ENCODE results near the gene ZNF609. TPM values are rescaled to one million over a fixed set of nuclear protein-coding genes. Genes with fewer than 3 reads are reported as not detected.
"Not testable (repeated sequence)": the region's sequence is repeated elsewhere in the genome, so short reads cannot be mapped to it uniquely, and the experiment has no call there.

ZNF609 gene
- polyA plus RNA-seq, 1 donor from 2014 or later, result 11.8 TPM

DNA sequence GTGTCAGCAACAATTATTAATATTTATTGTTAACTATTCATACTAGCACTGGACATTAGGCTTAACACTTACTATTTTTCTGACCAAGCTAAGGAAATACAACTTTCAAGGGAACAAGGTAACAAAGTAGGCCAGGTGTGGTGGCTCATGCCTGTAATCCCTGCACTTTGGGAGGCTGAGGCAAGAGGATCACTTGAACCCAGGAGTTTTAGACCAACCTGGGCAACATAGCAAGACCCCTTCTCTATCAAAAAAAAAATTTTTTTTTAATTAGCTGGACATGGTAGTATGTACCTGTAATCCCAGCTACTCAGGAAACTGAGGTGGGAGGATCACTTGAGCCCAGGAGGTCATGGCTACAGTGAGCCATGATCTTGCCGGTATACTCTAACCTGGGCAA is 183.3 kb downstream of the ZNF609 start:
- Histone ChIP-seq H3F3A (ENCODE audit: insufficient read depth, low read length, poor library complexity, severe bottlenecking) (no peaks in the 10 kb centered on the region), H3K9me2 (ENCODE audit: insufficient read depth, low read length) (no peaks in the 10 kb centered on the region), H3K4me2 (ENCODE audit: low read length) (no peak overlapping the region), H3K36me3 (ENCODE audit: insufficient read depth, low read length) (peaks cover 10% of the 10 kb centered on the region), H3K79me2 (replicated peaks; ENCODE audit: insufficient read depth, low read length) (peaks cover 58% of the 10 kb centered on the region), H3K27ac (ENCODE audit: low read length) (no peak overlapping the region), H3K9me3 (ENCODE audit: low read length) (no peaks in the 10 kb centered on the region), H3K4me3 (ENCODE audit: low read length) (no peak overlapping the region), H3K9ac (ENCODE audit: low read length) (no peak overlapping the region), H3K27me3 (ENCODE audit: insufficient read depth, low read depth, low read length) (no peaks in the 10 kb centered on the region), H2AFZ (ENCODE audit: low read depth, low read length) (no peak overlapping the region), H4K20me1 (ENCODE audit: insufficient read depth) (no peaks in the 10 kb centered on the region)
- TF ChIP-seq, protein P1, sequence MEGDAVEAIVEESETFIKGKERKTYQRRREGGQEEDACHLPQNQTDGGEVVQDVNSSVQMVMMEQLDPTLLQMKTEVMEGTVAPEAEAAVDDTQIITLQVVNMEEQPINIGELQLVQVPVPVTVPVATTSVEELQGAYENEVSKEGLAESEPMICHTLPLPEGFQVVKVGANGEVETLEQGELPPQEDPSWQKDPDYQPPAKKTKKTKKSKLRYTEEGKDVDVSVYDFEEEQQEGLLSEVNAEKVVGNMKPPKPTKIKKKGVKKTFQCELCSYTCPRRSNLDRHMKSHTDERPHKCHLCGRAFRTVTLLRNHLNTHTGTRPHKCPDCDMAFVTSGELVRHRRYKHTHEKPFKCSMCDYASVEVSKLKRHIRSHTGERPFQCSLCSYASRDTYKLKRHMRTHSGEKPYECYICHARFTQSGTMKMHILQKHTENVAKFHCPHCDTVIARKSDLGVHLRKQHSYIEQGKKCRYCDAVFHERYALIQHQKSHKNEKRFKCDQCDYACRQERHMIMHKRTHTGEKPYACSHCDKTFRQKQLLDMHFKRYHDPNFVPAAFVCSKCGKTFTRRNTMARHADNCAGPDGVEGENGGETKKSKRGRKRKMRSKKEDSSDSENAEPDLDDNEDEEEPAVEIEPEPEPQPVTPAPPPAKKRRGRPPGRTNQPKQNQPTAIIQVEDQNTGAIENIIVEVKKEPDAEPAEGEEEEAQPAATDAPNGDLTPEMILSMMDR (IDR thresholded peaks at IDR 0.05; ENCODE audit: poor library complexity, severe bottlenecking), result no peak
- TF ChIP-seq SMC3 (conservative IDR thresholded peaks at IDR 0.05; ENCODE audit: poor library complexity), result no peak
- TF ChIP-seq POLR2AphosphoS5 (IDR thresholded peaks at IDR 0.05), result no peak
- no peak for TF ChIP-seq MXI1 (conservative IDR thresholded peaks at IDR 0.05; ENCODE audit: poor library complexity, severe bottlenecking)
- TF ChIP-seq EP300 (conservative IDR thresholded peaks at IDR 0.05; ENCODE audit: poor library complexity, severe bottlenecking), result no peak
- TF ChIP-seq RAD21 (conservative IDR thresholded peaks at IDR 0.05), result no peak
- TF ChIP-seq, protein P2, sequence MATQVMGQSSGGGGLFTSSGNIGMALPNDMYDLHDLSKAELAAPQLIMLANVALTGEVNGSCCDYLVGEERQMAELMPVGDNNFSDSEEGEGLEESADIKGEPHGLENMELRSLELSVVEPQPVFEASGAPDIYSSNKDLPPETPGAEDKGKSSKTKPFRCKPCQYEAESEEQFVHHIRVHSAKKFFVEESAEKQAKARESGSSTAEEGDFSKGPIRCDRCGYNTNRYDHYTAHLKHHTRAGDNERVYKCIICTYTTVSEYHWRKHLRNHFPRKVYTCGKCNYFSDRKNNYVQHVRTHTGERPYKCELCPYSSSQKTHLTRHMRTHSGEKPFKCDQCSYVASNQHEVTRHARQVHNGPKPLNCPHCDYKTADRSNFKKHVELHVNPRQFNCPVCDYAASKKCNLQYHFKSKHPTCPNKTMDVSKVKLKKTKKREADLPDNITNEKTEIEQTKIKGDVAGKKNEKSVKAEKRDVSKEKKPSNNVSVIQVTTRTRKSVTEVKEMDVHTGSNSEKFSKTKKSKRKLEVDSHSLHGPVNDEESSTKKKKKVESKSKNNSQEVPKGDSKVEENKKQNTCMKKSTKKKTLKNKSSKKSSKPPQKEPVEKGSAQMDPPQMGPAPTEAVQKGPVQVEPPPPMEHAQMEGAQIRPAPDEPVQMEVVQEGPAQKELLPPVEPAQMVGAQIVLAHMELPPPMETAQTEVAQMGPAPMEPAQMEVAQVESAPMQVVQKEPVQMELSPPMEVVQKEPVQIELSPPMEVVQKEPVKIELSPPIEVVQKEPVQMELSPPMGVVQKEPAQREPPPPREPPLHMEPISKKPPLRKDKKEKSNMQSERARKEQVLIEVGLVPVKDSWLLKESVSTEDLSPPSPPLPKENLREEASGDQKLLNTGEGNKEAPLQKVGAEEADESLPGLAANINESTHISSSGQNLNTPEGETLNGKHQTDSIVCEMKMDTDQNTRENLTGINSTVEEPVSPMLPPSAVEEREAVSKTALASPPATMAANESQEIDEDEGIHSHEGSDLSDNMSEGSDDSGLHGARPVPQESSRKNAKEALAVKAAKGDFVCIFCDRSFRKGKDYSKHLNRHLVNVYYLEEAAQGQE (IDR thresholded peaks at IDR 0.05; ENCODE audit: borderline replicate concordance), result no peak
- TF ChIP-seq TAF1 (IDR thresholded peaks at IDR 0.05; ENCODE audit: low read depth), result no peak
- TF ChIP-seq EZH2 (IDR thresholded peaks at IDR 0.05; ENCODE audit: borderline replicate concordance, insufficient read depth, low read length, poor library complexity, severe bottlenecking), result no peak

DNA sequence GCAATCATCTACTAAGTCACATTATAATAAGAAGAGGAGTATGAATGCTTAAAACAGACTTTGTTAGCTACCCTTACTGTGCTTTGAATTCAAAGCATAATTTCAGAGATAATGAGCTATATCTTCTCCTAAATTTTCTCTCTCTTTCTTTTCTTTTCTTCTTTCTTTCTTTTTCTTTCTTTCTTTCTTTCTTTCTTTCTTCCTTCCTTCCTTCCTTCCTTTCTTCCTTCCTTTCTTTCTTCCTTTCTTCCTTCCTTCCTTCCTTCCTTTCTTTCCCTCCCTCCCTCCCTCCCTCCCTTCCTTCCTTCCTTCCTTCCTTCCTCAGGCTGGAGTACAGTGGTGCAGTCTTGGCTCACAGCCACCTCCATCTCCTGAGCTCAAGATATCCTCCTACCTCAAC is 184.4 kb downstream of the ZNF609 start:
- H3K79me2 ChIP-seq (replicated peaks; ENCODE audit: insufficient read depth, low read length), result peaks cover 50% of the 10 kb centered on the region
- not testable (repeated sequence) for H3K9ac ChIP-seq (ENCODE audit: low read length); H3K36me3 ChIP-seq (ENCODE audit: insufficient read depth, low read length); H3K4me3 ChIP-seq (ENCODE audit: low read length); H4K20me1 ChIP-seq (ENCODE audit: insufficient read depth); H3K27ac ChIP-seq (ENCODE audit: low read length); H3K9me3 ChIP-seq (ENCODE audit: low read length); H3K9me2 ChIP-seq (ENCODE audit: insufficient read depth, low read length); H3F3A ChIP-seq (ENCODE audit: insufficient read depth, low read length, poor library complexity, severe bottlenecking); H2AFZ ChIP-seq (ENCODE audit: low read depth, low read length); H3K27me3 ChIP-seq (ENCODE audit: insufficient read depth, low read depth, low read length); H3K4me2 ChIP-seq (ENCODE audit: low read length)

DNA sequence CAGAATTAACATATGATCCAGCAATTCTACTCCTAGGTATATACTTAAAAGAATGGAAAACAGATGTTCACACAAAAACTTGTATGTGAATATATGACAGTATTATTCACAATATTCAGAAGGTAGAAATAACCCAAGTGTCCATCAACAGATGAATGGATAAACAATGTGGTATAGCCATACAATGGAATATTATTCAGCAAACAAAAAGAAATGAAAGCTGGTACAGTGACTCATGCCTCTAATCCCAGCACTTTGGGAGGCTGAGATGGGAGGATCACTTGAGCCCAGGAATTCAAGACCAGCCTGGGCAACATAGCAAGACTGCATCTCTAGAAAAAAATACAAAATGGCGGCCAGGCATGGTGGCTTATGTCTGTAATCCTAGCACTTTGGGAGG is 185.6 kb downstream of the ZNF609 start:
- Histone ChIP-seq H3K27me3 (ENCODE audit: insufficient read depth, low read depth, low read length) (no peaks in the 10 kb centered on the region), H2AFZ (ENCODE audit: low read depth, low read length) (no peak overlapping the region), H3F3A (ENCODE audit: insufficient read depth, low read length, poor library complexity, severe bottlenecking) (no peaks in the 10 kb centered on the region), H3K36me3 (ENCODE audit: insufficient read depth, low read length) (peaks cover 4% of the 10 kb centered on the region), H3K4me3 (ENCODE audit: low read length) (no peak overlapping the region), H3K9me3 (ENCODE audit: low read length) (no peaks in the 10 kb centered on the region), H3K79me2 (replicated peaks; ENCODE audit: insufficient read depth, low read length) (peaks cover 42% of the 10 kb centered on the region), H3K9me2 (ENCODE audit: insufficient read depth, low read length) (no peaks in the 10 kb centered on the region), H3K27ac (ENCODE audit: low read length) (no peak overlapping the region), H3K4me2 (ENCODE audit: low read length) (no peak overlapping the region), H4K20me1 (ENCODE audit: insufficient read depth) (no peaks in the 10 kb centered on the region), H3K9ac (ENCODE audit: low read length) (no peak overlapping the region)
- no peak for TF ChIP-seq EP300 (conservative IDR thresholded peaks at IDR 0.05; ENCODE audit: poor library complexity, severe bottlenecking)
- no peak for TF ChIP-seq RAD21 (conservative IDR thresholded peaks at IDR 0.05)
- TF ChIP-seq MXI1 (conservative IDR thresholded peaks at IDR 0.05; ENCODE audit: poor library complexity, severe bottlenecking), result no peak
- TF ChIP-seq POLR2AphosphoS5 (IDR thresholded peaks at IDR 0.05), result no peak
- TF ChIP-seq, protein P1 (IDR thresholded peaks at IDR 0.05; ENCODE audit: poor library complexity, severe bottlenecking), result no peak
- TF ChIP-seq TAF1 (IDR thresholded peaks at IDR 0.05; ENCODE audit: low read depth), result no peak
- TF ChIP-seq SMC3 (conservative IDR thresholded peaks at IDR 0.05; ENCODE audit: poor library complexity), result no peak
- no peak for TF ChIP-seq EZH2 (IDR thresholded peaks at IDR 0.05; ENCODE audit: borderline replicate concordance, insufficient read depth, low read length, poor library complexity, severe bottlenecking)
- TF ChIP-seq, protein P2 (IDR thresholded peaks at IDR 0.05; ENCODE audit: borderline replicate concordance), result no peak

Measured in neural cell (in vitro differentiated cells).